Upper lobe of left lung (tissue), 6 donors: ENCODE data around the gene TUBB4A. TPM values are rescaled to one million over a fixed set of nuclear protein-coding genes. Genes with fewer than 3 reads are reported as not detected.
A peak's percentile ranks its signal among the peaks of the same experiment; 100 is the strongest.
"Not testable (repeated sequence)": the region's sequence is repeated elsewhere in the genome, so short reads cannot be mapped to it uniquely, and the experiment has no call there.

ENCODE experiments used
- ATAC-seq, 2 donors: fragments of 200-7000 bp; cut with Tn5 transposase; one replicate each; pipeline ENCODE4 v1.9.1; 2022; ENCODE audit warnings: mild to moderate bottlenecking in 2 of 2, moderate library complexity in 2 of 2; ENCODE audit not compliant: low FRiP score in 2 of 2
- DNase-seq, 2 donors: peaks; one replicate each; pipeline ENCODE4 v3.0.0-alpha.2; 2019 to 2020
- H3K27ac ChIP-seq, 4 donors: fragments of 200-600 bp; sonication (generic); one replicate each; pipeline ENCODE4 v1.5.1; 2016 to 2019
- H3K27me3 ChIP-seq, 4 donors: fragments of 200-600 bp; sonication (generic); one replicate each; pipeline ENCODE4 v1.5.1; 2017 to 2019
- H3K36me3 ChIP-seq, 4 donors: fragments of 200-600 bp; sonication (generic); one replicate each; pipeline ENCODE4 v1.5.1; 2016 to 2019
- H3K4me1 ChIP-seq, 4 donors: fragments of 200-600 bp; sonication (generic); one replicate each; pipeline ENCODE4 v1.5.1; 2018 to 2019
- H3K4me3 ChIP-seq, 4 donors: fragments of 200-600 bp; sonication (generic); one replicate each; pipeline ENCODE4 v1.5.1; 2017 to 2019; ENCODE audit warnings: mild to moderate bottlenecking in 2 of 4, moderate library complexity in 1 of 4
- H3K9me3 ChIP-seq, 4 donors: fragments of 200-600 bp; sonication (generic); one replicate each; pipeline ENCODE4 v1.5.1; 2018 to 2019
- EP300 ChIP-seq, 4 donors: sonication (generic); formaldehyde crosslinking; IDR thresholded peaks; one replicate each; pipeline ENCODE4 v1.5.1; 2017; ENCODE audit warnings: antibody characterized with exemption in 4 of 4, control low read depth in 2 of 4
- POLR2A ChIP-seq, 4 donors: fragments of 450-650 bp; IDR thresholded peaks; one replicate each; pipeline ENCODE4 v1.5.1; 2016 to 2017; ENCODE audit warnings: antibody characterized with exemption in 4 of 4, mild to moderate bottlenecking in 2 of 4
- POLR2AphosphoS5 ChIP-seq, 2 donors: sonication (generic); formaldehyde crosslinking; IDR thresholded peaks; one replicate each; pipeline ENCODE4 v1.5.1; 2017; ENCODE audit warnings: antibody characterized with exemption in 2 of 2
- WGBS, 2 donors: methylation state at CpG; one replicate each; pipeline ENCODE4 v1.1.5; 2017 to 2018; 5-methylcytosine and 5-hydroxymethylcytosine counted together
- total RNA-seq, 6 donors: library from RNA; depleted of rRNA in 4 of 6; stranded (reverse); fragments of >200 nt in 4 of 6; gene quantifications; one replicate each; pipeline versions ENCODE4 v1.1.0 to v1.2.1, GENCODE V29; 2016 to 2021
- TF ChIP-seq, protein P1 (sequence below), 6 experiments: fragments of 450-650 bp in 4 of 6; fragments of 200-600 bp in 2 of 6; sonication (generic) in 2 of 6; IDR thresholded peaks; one replicate each; pipeline ENCODE4 v1.5.1; 2016 to 2019; ENCODE audit warnings: antibody characterized with exemption in 6 of 6
- donor health status: DM: no; HTN: no; CAD: no; lungs with moderate emphysema.
- donor health status: DM: no; HTN: yes; CAD: no; lungs with severe emphysema.

The TUBB4A gene
- total RNA-seq, 6 donors from 2014 or later = 0.54 to 1.5 (median 0.76) TPM; not detected in 1

DNA sequence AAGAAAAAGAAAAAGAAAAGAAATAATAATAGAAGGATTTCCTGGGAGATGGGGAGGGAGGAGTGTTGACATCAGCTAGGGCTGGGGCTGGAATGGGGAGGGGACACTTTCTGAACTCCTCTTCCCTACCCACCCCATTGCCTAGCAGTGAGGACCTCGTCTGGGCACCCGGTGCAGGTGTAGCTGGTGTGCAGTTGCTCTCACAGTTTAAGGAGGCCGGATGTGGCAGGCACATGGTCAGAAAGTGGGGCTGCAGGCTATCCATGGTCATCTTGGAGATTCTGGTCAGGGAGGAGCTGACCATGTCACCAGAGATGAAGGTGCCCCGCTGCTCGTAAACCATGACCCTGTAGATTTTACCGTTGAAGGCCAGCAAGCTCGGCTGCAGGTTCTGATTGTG is 8.5 kb upstream of the TUBB4A start:
- Histone ChIP-seq H3K27me3 (no peaks in the 10 kb centered on the region), H3K36me3 (no peaks in the 10 kb centered on the region), H3K4me1 (peaks cover 5 to 11% (median 6%) of the 10 kb centered on the region in 4 donors), H3K27ac (no peak overlapping the region), H3K4me3 (no peak overlapping the region), H3K9me3 (no peaks in the 10 kb centered on the region)
- DNase-seq (no peak), ATAC-seq (no peak)
- TF ChIP-seq EP300 (IDR thresholded peaks at IDR 0.05) (no peak), POLR2A (IDR thresholded peaks at IDR 0.05) (no peak), POLR2AphosphoS5 (IDR thresholded peaks at IDR 0.05) (no peak)
- TF ChIP-seq, protein P1, sequence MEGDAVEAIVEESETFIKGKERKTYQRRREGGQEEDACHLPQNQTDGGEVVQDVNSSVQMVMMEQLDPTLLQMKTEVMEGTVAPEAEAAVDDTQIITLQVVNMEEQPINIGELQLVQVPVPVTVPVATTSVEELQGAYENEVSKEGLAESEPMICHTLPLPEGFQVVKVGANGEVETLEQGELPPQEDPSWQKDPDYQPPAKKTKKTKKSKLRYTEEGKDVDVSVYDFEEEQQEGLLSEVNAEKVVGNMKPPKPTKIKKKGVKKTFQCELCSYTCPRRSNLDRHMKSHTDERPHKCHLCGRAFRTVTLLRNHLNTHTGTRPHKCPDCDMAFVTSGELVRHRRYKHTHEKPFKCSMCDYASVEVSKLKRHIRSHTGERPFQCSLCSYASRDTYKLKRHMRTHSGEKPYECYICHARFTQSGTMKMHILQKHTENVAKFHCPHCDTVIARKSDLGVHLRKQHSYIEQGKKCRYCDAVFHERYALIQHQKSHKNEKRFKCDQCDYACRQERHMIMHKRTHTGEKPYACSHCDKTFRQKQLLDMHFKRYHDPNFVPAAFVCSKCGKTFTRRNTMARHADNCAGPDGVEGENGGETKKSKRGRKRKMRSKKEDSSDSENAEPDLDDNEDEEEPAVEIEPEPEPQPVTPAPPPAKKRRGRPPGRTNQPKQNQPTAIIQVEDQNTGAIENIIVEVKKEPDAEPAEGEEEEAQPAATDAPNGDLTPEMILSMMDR (IDR thresholded peaks at IDR 0.05) = no peak
- 87 to 94% methylated on average over 7 of the region's 7 CpGs for WGBS, 2 donors

DNA sequence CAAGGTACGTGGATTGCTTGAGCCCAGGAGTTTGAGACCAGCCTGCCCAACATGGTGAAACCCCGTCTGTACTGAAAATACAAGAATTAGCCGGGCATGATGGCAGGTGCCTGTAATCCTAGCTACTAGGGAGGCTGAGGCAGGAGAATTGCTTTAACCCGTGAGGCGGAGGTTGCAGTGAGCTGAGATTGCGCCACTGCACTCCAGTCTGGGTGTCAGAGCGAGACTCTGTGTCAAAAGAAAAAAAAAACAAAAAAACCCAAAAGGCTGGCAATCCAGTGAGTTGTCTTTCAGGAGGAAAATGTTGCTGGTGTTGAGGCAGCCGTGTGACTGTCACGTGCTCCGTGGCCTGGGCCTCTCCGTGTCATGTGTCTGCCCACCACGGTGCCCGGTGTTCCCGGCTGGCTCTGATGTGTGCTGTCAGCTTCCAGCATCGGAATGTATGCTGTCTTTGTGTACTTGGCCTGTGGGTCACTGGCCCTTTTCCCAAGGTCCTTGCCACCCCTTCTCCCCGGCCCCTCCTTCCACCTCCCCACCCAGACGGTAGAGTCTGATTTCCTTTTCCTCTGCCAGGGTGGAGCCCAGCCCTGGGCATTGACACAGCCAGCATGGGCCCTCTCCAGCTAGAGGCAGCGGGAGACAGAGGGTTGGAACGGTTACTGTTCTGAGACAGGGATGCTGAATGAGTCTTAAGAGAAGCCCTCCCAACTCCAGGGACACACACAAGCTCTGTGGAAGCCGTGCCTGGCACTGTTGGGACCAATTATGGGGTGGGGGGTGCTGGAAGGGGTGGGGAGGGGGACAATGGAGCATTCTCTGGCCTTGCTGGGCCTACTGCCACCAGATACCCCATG is 7.2 kb upstream of the TUBB4A start:
- Histone ChIP-seq H3K27me3 (no peaks in the 10 kb centered on the region), H3K27ac (peak overlapping the region; percentile 22 to 77 (median 56)), H3K9me3 (no peaks in the 10 kb centered on the region), H3K36me3 (no peaks in the 10 kb centered on the region), H3K4me3 (no peak overlapping the region), H3K4me1 (peaks cover 5 to 11% (median 6%) of the 10 kb centered on the region in 4 donors)
- TF ChIP-seq POLR2A (IDR thresholded peaks at IDR 0.05) (no peak), EP300 (IDR thresholded peaks at IDR 0.05) (peak in 1 of 4 donors; percentile 30), POLR2AphosphoS5 (IDR thresholded peaks at IDR 0.05) (peak in 1 of 2 donors; percentile 22)
- WGBS, 2 donors = 48 to 55% methylated on average over 18 to 20 of the region's 20 CpGs
- ATAC-seq = peak; percentile 46 to 47
- DNase-seq = peak in 1 of 2 donors; percentile 61

DNA sequence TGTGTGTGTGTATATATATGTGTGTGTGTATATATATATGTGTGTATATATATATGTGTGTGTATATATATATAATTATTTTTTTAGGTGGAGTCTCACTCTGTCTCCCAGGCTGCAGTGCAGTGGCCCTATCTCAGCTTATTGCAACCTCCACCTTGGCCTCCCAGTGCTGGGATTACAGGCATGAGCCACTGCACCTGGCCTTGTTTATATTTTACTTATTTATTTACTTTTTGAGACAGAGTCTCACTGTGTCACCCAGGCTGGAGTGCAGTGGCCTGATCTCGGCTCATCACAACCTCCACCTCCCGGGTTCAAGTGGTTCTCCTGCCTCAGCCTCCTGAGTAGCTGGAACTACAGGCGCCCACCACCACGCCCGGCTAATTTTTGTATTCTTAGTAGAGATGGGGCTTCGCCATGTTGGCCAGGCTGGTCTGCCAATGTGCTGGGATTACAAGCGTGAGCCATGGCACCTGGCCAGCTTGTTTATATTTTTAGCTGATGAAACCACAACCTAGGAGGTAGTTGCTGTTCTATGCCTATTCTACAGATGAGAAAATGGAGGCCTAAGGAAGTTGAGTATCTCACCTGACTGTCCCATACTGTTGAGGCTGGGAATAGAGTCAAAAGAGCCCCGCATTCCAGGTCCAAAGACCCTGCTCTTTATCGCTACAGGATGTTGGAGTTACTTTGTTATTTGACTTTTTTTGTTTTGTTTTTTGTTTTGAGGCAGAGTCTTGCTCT is 6.1 kb upstream of the TUBB4A start:
- H3K4me3 ChIP-seq, H3K27me3 ChIP-seq, H3K9me3 ChIP-seq, H3K36me3 ChIP-seq, ATAC-seq, H3K27ac ChIP-seq, DNase-seq: not testable (repeated sequence)
- WGBS, 2 donors = 91 to 94% methylated on average over 9 of the region's 9 CpGs
- H3K4me1 ChIP-seq = peaks cover 5 to 11% (median 6%) of the 10 kb centered on the region in 4 donors

DNA sequence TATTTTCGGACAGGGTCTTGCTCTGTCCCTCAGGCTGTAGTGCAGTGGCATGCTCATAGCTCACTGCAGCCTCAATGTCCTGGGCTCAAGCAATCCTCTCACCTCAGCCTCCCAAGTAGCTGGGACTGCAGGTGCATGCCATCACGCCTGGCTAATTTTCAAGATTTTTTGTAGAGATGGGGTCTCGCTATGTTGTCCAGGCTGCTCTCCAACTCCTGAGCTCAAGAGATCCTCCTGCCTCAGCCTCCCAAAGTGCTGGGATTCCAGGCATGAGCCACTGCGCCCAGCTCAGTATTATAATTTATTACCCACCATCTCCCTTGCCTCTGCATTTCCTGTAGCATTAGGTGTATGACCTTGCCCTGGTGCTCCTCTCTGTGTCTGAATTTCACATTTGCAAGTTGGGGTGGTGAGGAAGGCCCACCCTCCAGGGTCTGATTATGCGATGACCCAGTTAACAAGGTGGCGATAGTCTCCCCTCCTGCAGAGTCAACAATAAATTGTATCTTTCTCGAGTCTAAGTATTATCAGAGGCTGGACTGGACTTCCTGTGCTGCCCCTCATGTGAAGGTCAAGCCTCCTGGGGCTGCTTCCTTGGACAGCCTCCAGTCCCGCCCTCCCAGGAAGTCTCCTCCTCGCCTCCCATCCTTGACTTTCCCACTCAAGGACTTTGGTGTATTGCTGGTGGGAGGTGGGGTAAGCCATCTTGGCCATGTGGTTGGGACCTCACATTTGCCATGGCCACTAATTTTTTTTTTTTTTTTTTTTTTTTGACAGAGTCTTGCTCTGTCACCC is 1.5 kb upstream of the TUBB4A start:
- no peak overlapping the region for H3K4me3 ChIP-seq
- no peak overlapping the region for H3K27ac ChIP-seq
- H3K36me3 ChIP-seq = no peaks in the 10 kb centered on the region
- WGBS, 2 donors = 73 to 84% methylated on average over 8 to 9 of the region's 9 CpGs
- H3K4me1 ChIP-seq = peaks cover 11 to 15% (median 11%) of the 10 kb centered on the region in 4 donors
- DNase-seq (no peak), ATAC-seq (no peak)
- no peaks in the 10 kb centered on the region for H3K9me3 ChIP-seq
- peaks cover 0 to 19% (median 9%) of the 10 kb centered on the region in 4 donors for H3K27me3 ChIP-seq
- no peak for TF ChIP-seq EP300 (IDR thresholded peaks at IDR 0.05)
- TF ChIP-seq POLR2AphosphoS5 (IDR thresholded peaks at IDR 0.05) = no peak
- no peak for TF ChIP-seq POLR2A (IDR thresholded peaks at IDR 0.05)
- TF ChIP-seq, protein P1 (IDR thresholded peaks at IDR 0.05) = no peak

DNA sequence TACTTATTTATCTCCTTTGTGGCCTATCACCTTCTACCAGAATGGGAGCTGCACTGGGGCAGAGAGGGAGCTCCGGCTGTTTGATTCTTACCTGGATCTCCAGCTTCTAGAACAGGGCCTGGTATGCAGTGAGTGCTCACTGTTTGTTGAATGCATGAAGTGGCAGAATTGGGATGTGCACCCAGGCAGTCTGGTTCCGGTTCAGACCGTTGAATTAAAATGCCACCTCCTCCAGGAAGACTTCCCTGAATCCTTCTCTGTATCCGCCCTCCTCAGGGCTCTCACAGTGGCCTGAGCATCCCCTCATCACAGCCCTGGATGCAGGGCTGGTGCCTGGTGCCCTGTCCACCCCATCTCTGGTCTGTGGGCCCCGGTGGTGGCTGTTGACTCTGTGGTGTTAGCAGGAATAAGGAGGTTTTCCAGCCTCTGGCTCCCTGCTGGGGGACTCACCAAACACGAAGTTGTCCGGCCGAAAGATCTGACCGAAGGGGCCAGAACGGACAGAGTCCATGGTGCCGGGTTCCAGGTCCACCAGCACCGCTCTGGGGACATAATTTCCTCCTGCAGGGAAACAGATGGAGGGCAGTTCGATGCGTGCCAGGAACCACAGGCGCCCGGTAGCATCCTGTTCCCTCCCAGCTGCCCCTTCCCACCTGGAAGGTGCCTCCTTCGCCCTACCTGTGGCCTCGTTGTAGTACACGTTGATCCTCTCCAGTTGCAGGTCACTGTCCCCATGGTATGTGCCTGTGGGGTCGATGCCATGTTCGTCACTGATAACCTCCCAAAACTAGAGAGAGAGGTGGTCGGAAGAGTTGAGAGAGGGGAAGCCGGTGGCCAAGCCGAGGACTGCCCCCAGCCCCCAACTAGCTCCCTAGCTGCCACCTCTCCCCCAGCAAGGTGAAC is 1.0 kb downstream of the TUBB4A start:
- peaks cover 0 to 19% (median 9%) of the 10 kb centered on the region in 4 donors for H3K27me3 ChIP-seq

More for the DNA sequence above, 1.0 kb downstream of the TUBB4A start:
- Histone ChIP-seq H3K27ac (no peak overlapping the region), H3K9me3 (no peaks in the 10 kb centered on the region), H3K36me3 (no peaks in the 10 kb centered on the region), H3K4me1 (peaks cover 11 to 15% (median 11%) of the 10 kb centered on the region in 4 donors), H3K4me3 (peak overlapping the region in 1 of 4 donors; percentile 39)
- 65 to 70% methylated on average over 13 to 24 of the region's 24 CpGs for WGBS, 2 donors
- no peak for TF ChIP-seq EP300 (IDR thresholded peaks at IDR 0.05)
- no peak for TF ChIP-seq POLR2AphosphoS5 (IDR thresholded peaks at IDR 0.05)
- TF ChIP-seq, protein P1 (IDR thresholded peaks at IDR 0.05) = no peak
- TF ChIP-seq POLR2A (IDR thresholded peaks at IDR 0.05) = no peak
- ATAC-seq (no peak), DNase-seq (no peak)
